ENCODE results near the gene CST3. TPM values are rescaled to one million over a fixed set of nuclear protein-coding genes. Genes with fewer than 3 reads are reported as not detected.
"Not testable (repeated sequence)": the region's sequence is repeated elsewhere in the genome, so short reads cannot be mapped to it uniquely, and the experiment has no call there.

Gene CST3
- total RNA-seq, 2 experiments from 2014 or later, result 5.9 to 8.5 TPM

GRCh38 chr20:23669327-23669726, 31.6 kb upstream of the CST3 start:
- DNase-seq (no peak), ATAC-seq (ENCODE audit: low read depth) (no peak)
- Mint-ChIP-seq H3K27ac (no peak overlapping the region), H3K4me1 (no peaks in the 10 kb centered on the region), H3K4me3 (no peak overlapping the region), H3K9me3 (no peaks in the 10 kb centered on the region), H3K27me3 (peaks cover 7% of the 10 kb centered on the region), H3K36me3 (no peaks in the 10 kb centered on the region)
- POLR2A ChIA-PET, result no interaction called here

GRCh38 chr20:23668477-23668951, 30.8 kb upstream of the CST3 start:
- H3K36me3 Mint-ChIP-seq, result no peaks in the 10 kb centered on the region
- H3K4me3 Mint-ChIP-seq, result no peak overlapping the region
- DNase-seq, result peak; percentile 44
- no peak overlapping the region for H3K27ac Mint-ChIP-seq
- ATAC-seq (ENCODE audit: low read depth), result peak; percentile 56
- H3K9me3 Mint-ChIP-seq, result no peaks in the 10 kb centered on the region
- H3K27me3 Mint-ChIP-seq, result peaks cover 7% of the 10 kb centered on the region
- POLR2A ChIA-PET, result no interaction called here
- no peaks in the 10 kb centered on the region for H3K4me1 Mint-ChIP-seq

- Mint-ChIP-seq H3K27me3 (no peaks in the 10 kb centered on the region), H3K27ac (no peak overlapping the region), H3K36me3 (no peaks in the 10 kb centered on the region), H3K4me1 (no peaks in the 10 kb centered on the region), H3K4me3 (no peak overlapping the region), H3K9me3 (no peaks in the 10 kb centered on the region)
- ATAC-seq (ENCODE audit: low read depth) (no peak), DNase-seq (no peak)
- POLR2A ChIA-PET, result no interaction called here
These were observed 29.9 kb upstream of the CST3 start for GRCh38 chr20:23667666-23668065.

- Mint-ChIP-seq H3K4me1 (no peaks in the 10 kb centered on the region), H3K27ac (no peak overlapping the region), H3K27me3 (no peaks in the 10 kb centered on the region), H3K36me3 (no peaks in the 10 kb centered on the region), H3K4me3 (no peak overlapping the region), H3K9me3 (no peaks in the 10 kb centered on the region)
- POLR2A ChIA-PET, result no interaction called here
- no peak for ATAC-seq (ENCODE audit: low read depth)
- DNase-seq, result no peak
These were observed 28.9 kb upstream of the CST3 start for GRCh38 chr20:23666698-23667097.

GRCh38 chr20:23666189-23666588, 28.4 kb upstream of the CST3 start:
- Mint-ChIP-seq H3K27ac (no peak overlapping the region), H3K4me3 (no peak overlapping the region), H3K27me3 (no peaks in the 10 kb centered on the region), H3K9me3 (no peaks in the 10 kb centered on the region), H3K36me3 (no peaks in the 10 kb centered on the region), H3K4me1 (no peaks in the 10 kb centered on the region)
- ATAC-seq (ENCODE audit: low read depth) (no peak), DNase-seq (no peak)
- POLR2A ChIA-PET, result no interaction called here

GRCh38 chr20:23664954-23665353, 27.2 kb upstream of the CST3 start:
- Mint-ChIP-seq H3K9me3 (no peaks in the 10 kb centered on the region), H3K4me3 (no peak overlapping the region), H3K27ac (no peak overlapping the region), H3K4me1 (no peaks in the 10 kb centered on the region), H3K27me3 (no peaks in the 10 kb centered on the region), H3K36me3 (no peaks in the 10 kb centered on the region)
- DNase-seq (no peak), ATAC-seq (ENCODE audit: low read depth) (no peak)
- POLR2A ChIA-PET, result no interaction called here

- POLR2A ChIA-PET; H3K9me3 Mint-ChIP-seq; H3K36me3 Mint-ChIP-seq; ATAC-seq (ENCODE audit: low read depth); H3K4me3 Mint-ChIP-seq; DNase-seq; H3K27ac Mint-ChIP-seq; H3K4me1 Mint-ChIP-seq; H3K27me3 Mint-ChIP-seq: not testable (repeated sequence)
These were observed 26.3 kb upstream of the CST3 start for GRCh38 chr20:23664046-23664445.

- H3K4me3 Mint-ChIP-seq, result no peak overlapping the region
- H3K27ac Mint-ChIP-seq, result no peak overlapping the region
- H3K27me3 Mint-ChIP-seq, result no peaks in the 10 kb centered on the region
- POLR2A ChIA-PET, result no interaction called here
- DNase-seq (no peak), ATAC-seq (ENCODE audit: low read depth) (no peak)
- no peaks in the 10 kb centered on the region for H3K9me3 Mint-ChIP-seq
- no peaks in the 10 kb centered on the region for H3K4me1 Mint-ChIP-seq
- H3K36me3 Mint-ChIP-seq, result no peaks in the 10 kb centered on the region
These were observed 25.4 kb upstream of the CST3 start for GRCh38 chr20:23663180-23663579.

- no peaks in the 10 kb centered on the region for H3K4me1 Mint-ChIP-seq
- no peak overlapping the region for H3K4me3 Mint-ChIP-seq
- DNase-seq, result no peak
- H3K9me3 Mint-ChIP-seq, result no peaks in the 10 kb centered on the region
- ATAC-seq (ENCODE audit: low read depth), result no peak
- no peak overlapping the region for H3K27ac Mint-ChIP-seq
- H3K27me3 Mint-ChIP-seq, result no peaks in the 10 kb centered on the region
- no peaks in the 10 kb centered on the region for H3K36me3 Mint-ChIP-seq
- POLR2A ChIA-PET, result no interaction called here
These were observed 24.6 kb upstream of the CST3 start for GRCh38 chr20:23662276-23662870.

- H3K27me3 Mint-ChIP-seq, result no peaks in the 10 kb centered on the region
- no peak for ATAC-seq (ENCODE audit: low read depth)
- no peak overlapping the region for H3K27ac Mint-ChIP-seq
- POLR2A ChIA-PET, result no interaction called here
- H3K9me3 Mint-ChIP-seq, result no peaks in the 10 kb centered on the region
- no peak overlapping the region for H3K4me3 Mint-ChIP-seq
- H3K4me1 Mint-ChIP-seq, result no peaks in the 10 kb centered on the region
- DNase-seq, result no peak
- no peaks in the 10 kb centered on the region for H3K36me3 Mint-ChIP-seq
These were observed 23.3 kb upstream of the CST3 start for GRCh38 chr20:23661002-23661429.

- Mint-ChIP-seq H3K27me3 (peaks cover 4% of the 10 kb centered on the region), H3K36me3 (no peaks in the 10 kb centered on the region), H3K4me1 (no peaks in the 10 kb centered on the region), H3K4me3 (no peak overlapping the region), H3K9me3 (no peaks in the 10 kb centered on the region), H3K27ac (no peak overlapping the region)
- DNase-seq (no peak), ATAC-seq (ENCODE audit: low read depth) (no peak)
- POLR2A ChIA-PET, result no interaction called here
These were observed 22.5 kb upstream of the CST3 start for GRCh38 chr20:23659989-23660837.

GRCh38 chr20:23659610-23659988, 21.8 kb upstream of the CST3 start:
- H3K27me3 Mint-ChIP-seq, result peaks cover 11% of the 10 kb centered on the region
- H3K4me1 Mint-ChIP-seq; H3K36me3 Mint-ChIP-seq; DNase-seq; ATAC-seq (ENCODE audit: low read depth); H3K4me3 Mint-ChIP-seq; H3K27ac Mint-ChIP-seq; POLR2A ChIA-PET; H3K9me3 Mint-ChIP-seq: not testable (repeated sequence)

GRCh38 chr20:23658989-23659609, 21.3 kb upstream of the CST3 start:
- Mint-ChIP-seq H3K4me1 (no peaks in the 10 kb centered on the region), H3K36me3 (no peaks in the 10 kb centered on the region), H3K9me3 (no peaks in the 10 kb centered on the region), H3K4me3 (no peak overlapping the region), H3K27me3 (peaks cover 11% of the 10 kb centered on the region), H3K27ac (no peak overlapping the region)
- ATAC-seq (ENCODE audit: low read depth) (no peak), DNase-seq (no peak)
- POLR2A ChIA-PET, result no interaction called here

GRCh38 chr20:23658336-23658735, 20.6 kb upstream of the CST3 start:
- Mint-ChIP-seq H3K4me3 (no peak overlapping the region), H3K4me1 (no peaks in the 10 kb centered on the region), H3K27me3 (peaks cover 11% of the 10 kb centered on the region), H3K36me3 (no peaks in the 10 kb centered on the region), H3K27ac (no peak overlapping the region), H3K9me3 (no peaks in the 10 kb centered on the region)
- ATAC-seq (ENCODE audit: low read depth) (no peak), DNase-seq (no peak)
- POLR2A ChIA-PET, result no interaction called here

All from activated naive CD8-positive, alpha-beta T cell treated with anti-CD3 and anti-CD28 coated beads, Interleukin-2, amount 10 ng/mL, durations not matched to agents 7 days and 5 days (primary cell).